CD14-positive monocyte (primary cell): Measurements from ENCODE around the gene ARPC4. TPM values are rescaled to one million over a fixed set of nuclear protein-coding genes. Genes with fewer than 3 reads are reported as not detected.

Source experiments
- DNase-seq, 3 donors: peaks; one replicate each; pipeline ENCODE4 v3.0.0-alpha.2; 2011 to 2022
- H2AFZ ChIP-seq: 2 replicates; pipeline ENCODE4 v1.6.0; 2012; ENCODE audit warnings: mild to moderate bottlenecking, low read depth, low read length, inconsistent platforms; ENCODE audit not compliant: insufficient read depth, poor library complexity, severe bottlenecking
- H3K27ac ChIP-seq, 2 donors: 1 replicate in 1 of 2; 2 replicates in 1 of 2; pipeline ENCODE4 v1.5.1; 2012 to 2013; ENCODE audit warnings: low read length in 2 of 2, control low read depth in 1 of 2, inconsistent platforms in 1 of 2, low read depth in 1 of 2, mild to moderate bottlenecking in 1 of 2
- H3K27me3 ChIP-seq, 2 donors: one replicate each; pipeline versions ENCODE4 v1.6.0 to v1.6.1; 2011 to 2013; ENCODE audit warnings: low read length in 2 of 2; ENCODE audit not compliant: control insufficient read depth in 2 of 2, insufficient read depth in 2 of 2
- H3K36me3 ChIP-seq, 2 donors: replicated peaks in 1 of 2; 1 replicate in 1 of 2; 2 replicates in 1 of 2; pipeline versions ENCODE4 v1.5.1 to v1.6.1; 2012 to 2013; ENCODE audit warnings: low read length in 2 of 2, control low read depth in 1 of 2, inconsistent platforms in 1 of 2, mild to moderate bottlenecking in 1 of 2; ENCODE audit not compliant: insufficient read depth in 2 of 2, control insufficient read depth in 1 of 2
- H3K4me1 ChIP-seq, 2 donors: 1 replicate in 1 of 2; 2 replicates in 1 of 2; pipeline versions ENCODE4 v1.5.1 to v1.6.1; 2012 to 2013; ENCODE audit warnings: low read length in 2 of 2, control low read depth in 1 of 2, inconsistent platforms in 1 of 2, mild to moderate bottlenecking in 1 of 2, moderate library complexity in 1 of 2; ENCODE audit not compliant: insufficient read depth in 2 of 2, control insufficient read depth in 1 of 2
- H3K4me2 ChIP-seq: replicated peaks from 2 replicates; pipeline ENCODE3; 2012; ENCODE audit warnings: low read length, moderate library complexity, mild to moderate bottlenecking; ENCODE audit not compliant: poor library complexity, severe bottlenecking; ENCODE audit errors: extremely low read depth
- H3K4me3 ChIP-seq, 3 experiments: fragments of 200-600 bp in 1 of 3; sonication (generic) in 1 of 3; replicated peaks in 1 of 3; 1 replicate in 2 of 3; 2 replicates in 1 of 3; pipeline ENCODE4 v1.5.1; 2011 to 2013; ENCODE audit warnings: low read length in 3 of 3, mild to moderate bottlenecking in 3 of 3, control low read depth in 2 of 3, low read depth in 2 of 3, inconsistent platforms in 1 of 3, moderate library complexity in 1 of 3
- H3K79me2 ChIP-seq: 2 replicates; pipeline ENCODE4 v1.6.0; 2012; ENCODE audit warnings: mild to moderate bottlenecking, control low read depth, inconsistent platforms, low read length, moderate library complexity; ENCODE audit not compliant: insufficient read depth
- H3K9ac ChIP-seq: 2 replicates; pipeline ENCODE4 v1.6.0; 2017; ENCODE audit warnings: low read length, mild to moderate bottlenecking; ENCODE audit not compliant: insufficient read depth, poor library complexity, severe bottlenecking
- H3K9me3 ChIP-seq, 2 donors: replicated peaks in 1 of 2; 1 replicate in 1 of 2; 2 replicates in 1 of 2; pipeline versions ENCODE4 v1.5.1 to v1.6.1; 2012 to 2013; ENCODE audit warnings: low read length in 2 of 2, control low read depth in 1 of 2; ENCODE audit not compliant: control insufficient read depth in 1 of 2, insufficient read depth in 1 of 2
- H4K20me1 ChIP-seq: 2 replicates; pipeline ENCODE4 v1.6.0; 2012; ENCODE audit warnings: mild to moderate bottlenecking, low read length, control low read depth, moderate library complexity; ENCODE audit not compliant: insufficient read depth
- H3K27ac Mint-ChIP-seq, 7 donors: one replicate each; pipeline ENCODE4 v1.8.0; 2020; ENCODE audit warnings: mild to moderate bottlenecking in 7 of 7, mixed read lengths in 7 of 7, moderate library complexity in 6 of 7, inconsistent platforms in 2 of 7
- H3K27me3 Mint-ChIP-seq, 3 donors: one replicate each; pipeline ENCODE4 v1.8.0; 2021 to 2022; ENCODE audit warnings: low read depth in 3 of 3, mild to moderate bottlenecking in 3 of 3, mixed read lengths in 3 of 3, moderate library complexity in 3 of 3, inconsistent platforms in 1 of 3
- H3K36me3 Mint-ChIP-seq, 2 donors: one replicate each; pipeline ENCODE4 v1.8.0; 2020; ENCODE audit warnings: mixed read lengths in 2 of 2, inconsistent platforms in 1 of 2, mild to moderate bottlenecking in 1 of 2
- H3K4me1 Mint-ChIP-seq: one replicate; pipeline ENCODE4 v1.8.0; 2020; ENCODE audit warnings: mild to moderate bottlenecking, mixed read lengths
- H3K4me3 Mint-ChIP-seq, 2 donors: one replicate each; pipeline ENCODE4 v1.8.0; 2020; ENCODE audit warnings: mild to moderate bottlenecking in 2 of 2, mixed read lengths in 2 of 2, moderate library complexity in 1 of 2
- H3K9me3 Mint-ChIP-seq, 7 donors: one replicate each; pipeline ENCODE4 v1.8.0; 2020 to 2022; ENCODE audit warnings: mixed read lengths in 7 of 7, mild to moderate bottlenecking in 6 of 7, moderate library complexity in 6 of 7, inconsistent platforms in 2 of 7
- CTCF ChIP-seq: fragments of 200-600 bp; IDR thresholded peaks from one replicate; pipeline ENCODE4 v1.8.0; 2022; ENCODE audit warnings: antibody characterized with exemption, mild to moderate bottlenecking
- WGBS: methylation state at CpG from one replicate; pipeline ENCODE4 v1.1.5; 2013; ENCODE audit warnings: missing lambda C conversion rate; ENCODE audit not compliant: insufficient coverage; 5-methylcytosine and 5-hydroxymethylcytosine counted together
- intact Hi-C, 2 donors: fragments of 100-400 bp; cut with micrococcal nuclease; formaldehyde crosslinking; loops; one replicate each; pipeline versions ENCODE4 v1.15.0 to v1.15.1; 2023
- polyA plus RNA-seq, 3 donors: library from polyadenylated mRNA; depleted of rRNA in 1 of 3; unstranded in 2 of 3; stranded (reverse) in 1 of 3; fragments of 300-500 nt in 2 of 3; fragments of >200 nt in 1 of 3; fragmentation: Illumina TruSeq in 2 of 3; gene quantifications; 1 replicate in 2 of 3; 2 replicates in 1 of 3; pipeline ENCODE4 v1.2.3, GENCODE V29; 2012 to 2021

The ARPC4 gene
- polyA plus RNA-seq, 3 donors: 211 to 390 (median 389) TPM

- 93% methylated on average over 10 of the region's 11 CpGs for whole genome bisulfite sequencing
- Histone ChIP-seq H3K27ac (peak overlapping the region; percentile 1 to 97), H4K20me1 (peaks cover 62% of the 10 kb centered on the region), H3K9ac (no peak overlapping the region), H2AFZ (no peak overlapping the region), H3K27me3 (no peaks in the 10 kb centered on the region), H3K4me1 (peaks cover 39 to 42% of the 10 kb centered on the region in 2 donors), H3K9me3 (no peaks in the 10 kb centered on the region), H3K4me2 (peak overlapping the region; percentile 86), H3K4me3 (peak overlapping the region in 1 of 3 experiments; percentile 96), H3K36me3 (peaks cover 37 to 56% of the 10 kb centered on the region in 2 donors), H3K79me2 (peaks cover 95% of the 10 kb centered on the region)
- Mint-ChIP-seq H3K4me1 (peaks cover 35% of the 10 kb centered on the region), H3K9me3 (peaks cover 0 to 3% (median 0%) of the 10 kb centered on the region in 7 donors), H3K4me3 (peak overlapping the region; percentile 39 to 99), H3K27me3 (peaks cover 0 to 1% (median 0%) of the 10 kb centered on the region in 3 donors), H3K27ac (peak overlapping the region; percentile 55 to 100 (median 97)), H3K36me3 (peaks cover 31 to 58% of the 10 kb centered on the region in 2 donors)
- TF ChIP-seq CTCF: no peak
- intact Hi-C loops: loop anchor here (5.0 to 10.0 kb wide), 5 partner anchors 48 to 150 kb away; partner anchors contain the start of genes MTMR14 (in 2 of the 2), RPUSD3 (in 2 of the 2) and BRPF1 (in 1 of the 2)
- no peak for DNase-seq
These were observed 1.5 kb downstream of the ARPC4 start for GRCh38 chr3:9794400-9794799.

GRCh38 chr3:9795207-9795606 is 2.3 kb downstream of the ARPC4 start:
- Histone ChIP-seq H2AFZ (no peak overlapping the region), H4K20me1 (peaks cover 70% of the 10 kb centered on the region), H3K4me2 (peak overlapping the region; percentile 86), H3K9me3 (no peaks in the 10 kb centered on the region), H3K4me3 (peak overlapping the region in 1 of 3 experiments; percentile 9), H3K79me2 (peaks cover 95% of the 10 kb centered on the region), H3K4me1 (peaks cover 39 to 42% of the 10 kb centered on the region in 2 donors), H3K36me3 (peaks cover 37 to 56% of the 10 kb centered on the region in 2 donors), H3K27me3 (no peaks in the 10 kb centered on the region), H3K9ac (no peak overlapping the region), H3K27ac (peak overlapping the region; percentile 50 to 97)
- peak overlapping the region; percentile 55 to 100 (median 97) for H3K27ac Mint-ChIP-seq
- peaks cover 31 to 58% of the 10 kb centered on the region in 2 donors for H3K36me3 Mint-ChIP-seq
- H3K4me1 Mint-ChIP-seq: peaks cover 35% of the 10 kb centered on the region
- WGBS: 0% methylated on average over 1 of the region's 5 CpGs
- H3K9me3 Mint-ChIP-seq: peaks cover 0 to 3% (median 0%) of the 10 kb centered on the region in 7 donors
- DNase-seq: peak; percentile 36 to 77 (median 42)
- intact Hi-C loops: loop anchor here in 1 of 2 donors (10.0 kb wide), 2 partner anchors 50 to 150 kb away; partner anchors contain the start of genes MTMR14 and RPUSD3
- peak overlapping the region; percentile 57 to 99 for H3K4me3 Mint-ChIP-seq
- TF ChIP-seq CTCF: no peak
- peaks cover 0 to 1% (median 0%) of the 10 kb centered on the region in 3 donors for H3K27me3 Mint-ChIP-seq
